G401.6 (cell line): Measurements from ENCODE around the gene CCNG1.
"Not testable (repeated sequence)": the region's sequence is repeated elsewhere in the genome, so short reads cannot be mapped to it uniquely, and the experiment has no call there.

Experiments used
- FAIRE-seq: peaks from 2 replicates; lab custom pipeline; 2012; peaks lifted over from hg19 to GRCh38; lab: Jason Lieb, UNC

The CCNG1 gene

GRCh38 chr5:163437309-163438182 is at the start of gene CCNG1:
TSS of gene CCNG1 (plus strand) at chr5:163437595. CDS start at chr5:163439257, 1,662 bp downstream.
- FAIRE-seq = peak; percentile 100

GRCh38 chr5:163395792-163396191 is 41.6 kb upstream of the CCNG1 start:
- FAIRE-seq = no peak

- not testable (repeated sequence) for FAIRE-seq
Observed at GRCh38 chr5:163396818-163397340, 40.5 kb upstream of the CCNG1 start.

GRCh38 chr5:163397354-163397753 is 40.0 kb upstream of the CCNG1 start:
- no peak for FAIRE-seq

- FAIRE-seq = no peak
Observed at GRCh38 chr5:163399923-163400322, 37.5 kb upstream of the CCNG1 start.

GRCh38 chr5:163401271-163401670 is 36.1 kb upstream of the CCNG1 start:
- no peak for FAIRE-seq

- FAIRE-seq = no peak
Observed at GRCh38 chr5:163402007-163402406, 35.4 kb upstream of the CCNG1 start.

GRCh38 chr5:163404364-163405173 is 32.8 kb upstream of the CCNG1 start:
- FAIRE-seq = no peak

GRCh38 chr5:163407034-163407655 is 30.2 kb upstream of the CCNG1 start:
- no peak for FAIRE-seq

- FAIRE-seq = peak; percentile 65
Observed at GRCh38 chr5:163408311-163408923, 29.0 kb upstream of the CCNG1 start.

GRCh38 chr5:163409384-163409783 is 28.0 kb upstream of the CCNG1 start:
- no peak for FAIRE-seq

GRCh38 chr5:163410505-163410904 is 26.9 kb upstream of the CCNG1 start:
- FAIRE-seq = no peak

GRCh38 chr5:163415673-163416072 is 21.7 kb upstream of the CCNG1 start:
- not testable (repeated sequence) for FAIRE-seq

GRCh38 chr5:163424836-163425235 is 12.6 kb upstream of the CCNG1 start:
- FAIRE-seq = no peak

- not testable (repeated sequence) for FAIRE-seq
Observed at GRCh38 chr5:163426128-163426527, 11.3 kb upstream of the CCNG1 start.

GRCh38 chr5:163432544-163432943 is 4.9 kb upstream of the CCNG1 start:
- no peak for FAIRE-seq

- FAIRE-seq = no peak
Observed at GRCh38 chr5:163433271-163433670, 4.1 kb upstream of the CCNG1 start.

- FAIRE-seq = no peak
Observed at GRCh38 chr5:163434401-163434866, 3.0 kb upstream of the CCNG1 start.

GRCh38 chr5:163436515-163436914 is 880 bp upstream of the CCNG1 start:
- no peak for FAIRE-seq

GRCh38 chr5:163437011-163437308 is 435 bp upstream of the CCNG1 start:
- FAIRE-seq = no peak

GRCh38 chr5:163439092-163439425 is 1.7 kb downstream of the CCNG1 start:
- FAIRE-seq = no peak

GRCh38 chr5:163440954-163441353 is 3.6 kb downstream of the CCNG1 start:
- no peak for FAIRE-seq
